EL (cell line): ENCODE data around the gene ARSD.
"Not testable (repeated sequence)": the region's sequence is repeated elsewhere in the genome, so short reads cannot be mapped to it uniquely, and the experiment has no call there.

Source experiments
- DNase-seq: peaks from one replicate; pipeline ENCODE4 v3.0.0-alpha.2; 2016

The ARSD gene

DNA sequence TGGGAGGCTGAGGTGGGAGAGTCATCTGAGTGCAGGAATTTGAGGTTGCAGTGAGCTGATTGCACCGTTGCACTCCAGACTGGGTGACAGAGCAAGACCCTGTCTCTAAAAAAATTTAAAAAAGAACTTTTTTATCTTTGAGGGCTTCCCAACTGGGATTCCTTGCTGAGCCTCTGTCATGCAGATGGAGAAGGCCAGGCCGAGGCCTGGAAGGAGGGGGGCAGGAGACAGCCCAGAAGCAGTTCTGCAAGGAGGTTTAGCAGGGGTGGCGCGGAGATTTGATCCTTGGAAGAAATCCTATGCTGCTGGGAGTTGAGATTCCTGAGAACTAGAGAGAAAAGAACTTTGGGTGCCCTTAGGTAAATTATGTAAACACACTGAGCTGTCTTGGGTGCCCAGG is 2.5 kb upstream of the ARSD start:
- no peak for DNase-seq

DNA sequence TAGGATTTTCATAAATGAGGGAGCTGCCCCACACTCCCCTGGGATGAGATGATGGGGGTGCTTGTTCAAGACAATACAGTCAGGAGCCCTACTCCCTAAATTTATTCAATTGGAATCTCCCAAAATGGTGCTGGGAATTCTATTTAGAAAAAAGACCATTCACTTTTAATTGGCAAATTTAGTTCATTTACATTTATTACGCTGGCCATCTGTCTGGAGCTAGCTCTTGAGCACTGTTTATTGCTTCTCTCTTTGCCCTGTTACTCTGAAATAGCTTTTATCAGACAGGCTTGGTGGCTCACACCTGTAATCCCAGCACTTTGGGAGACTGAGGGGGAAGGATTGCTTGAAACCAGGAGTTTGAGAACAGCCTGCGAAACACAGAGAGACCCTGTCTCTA is 2.0 kb upstream of the ARSD start:
- no peak for DNase-seq

DNA sequence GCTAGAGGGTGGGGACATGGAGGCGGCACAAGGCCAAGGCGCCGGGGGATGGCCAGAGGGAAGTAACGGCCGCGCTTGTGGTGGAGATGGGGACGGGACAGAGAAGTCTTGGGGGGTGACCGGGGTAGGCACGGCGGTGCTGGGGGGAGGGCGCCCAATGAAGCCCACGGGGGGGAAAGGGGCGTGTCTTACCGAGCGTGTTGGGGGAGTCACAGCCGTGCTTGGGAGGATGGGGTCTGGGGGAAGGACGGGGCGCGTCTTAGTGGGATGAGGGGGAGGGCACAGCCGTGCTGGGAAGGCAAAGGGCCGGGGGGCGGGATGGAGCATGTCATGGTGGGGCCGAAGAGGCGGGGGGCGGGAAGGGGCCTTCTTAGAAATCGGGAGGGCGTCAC is 952 bp downstream of the ARSD start:
- DNase-seq: no peak

DNA sequence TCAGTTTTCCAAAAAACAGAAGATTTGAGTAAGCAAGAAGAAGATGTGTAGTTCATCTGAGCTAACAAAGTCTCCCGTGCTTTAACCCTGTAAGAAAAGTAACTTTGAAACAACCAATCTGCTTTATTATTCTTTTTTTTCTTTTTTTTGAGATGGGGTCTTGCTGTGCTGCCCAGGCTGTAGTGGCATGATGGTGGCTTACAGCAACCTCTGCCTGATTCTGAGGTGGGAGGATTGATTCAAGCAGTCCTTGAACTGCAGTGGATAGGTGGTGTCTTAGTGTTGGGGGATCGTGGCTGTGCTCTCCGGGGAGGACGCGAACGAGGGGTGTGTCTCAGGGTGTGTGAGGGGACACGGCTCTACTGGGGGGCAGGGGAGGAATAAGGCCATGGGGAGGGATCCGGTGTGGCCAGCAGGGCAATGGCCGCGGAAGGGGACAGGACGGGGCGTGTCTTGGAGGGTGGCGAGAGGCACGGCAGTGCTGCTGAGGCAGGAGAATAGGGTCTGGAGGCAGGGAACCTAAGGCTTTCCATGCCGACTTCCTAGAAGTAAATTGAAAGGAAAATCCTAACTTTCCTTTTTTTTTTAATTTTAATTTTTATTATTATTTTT is 2.4 kb downstream of the ARSD start:
- no peak for DNase-seq

DNA sequence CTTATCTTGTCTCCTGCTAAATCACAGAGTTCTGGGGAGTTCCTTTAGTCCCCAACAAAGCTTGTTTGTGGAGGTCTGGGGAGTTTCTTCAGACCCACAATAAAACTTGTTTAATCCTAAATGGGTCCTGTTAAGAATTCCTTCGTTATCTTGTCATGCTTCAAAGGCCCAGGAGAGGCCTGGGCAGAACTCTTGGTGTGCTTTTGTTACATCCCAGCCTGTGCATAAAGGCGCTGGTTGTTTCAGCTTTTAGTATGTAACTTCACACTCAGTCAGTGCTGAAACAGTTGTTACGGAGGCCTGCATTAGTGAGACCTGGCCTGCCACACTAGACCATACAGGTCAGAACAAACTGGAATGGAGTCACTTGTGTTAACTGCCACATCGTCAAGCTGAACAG is 2.9 kb downstream of the ARSD start:
- not testable (repeated sequence) for DNase-seq

DNA sequence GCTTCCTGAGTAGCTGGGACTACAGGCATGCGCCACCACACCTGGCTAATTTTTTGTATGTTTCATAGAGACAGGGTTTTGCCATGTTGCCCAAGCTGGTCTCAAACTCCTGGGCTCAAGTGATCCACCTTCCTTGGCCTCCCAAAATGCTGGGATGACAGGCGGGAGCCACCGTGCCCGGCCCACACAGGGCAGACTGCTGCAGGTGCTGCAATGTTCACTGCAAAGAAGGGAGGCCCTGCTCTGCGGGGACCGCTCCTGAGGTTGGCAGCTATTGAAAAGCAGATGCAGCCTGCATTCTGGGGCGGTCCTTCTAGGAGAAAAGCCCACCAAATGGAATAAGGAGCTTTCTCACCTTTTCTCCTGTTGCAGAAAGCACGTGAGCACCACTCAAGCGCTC is 5.0 kb downstream of the ARSD start:
- DNase-seq: no peak

DNA sequence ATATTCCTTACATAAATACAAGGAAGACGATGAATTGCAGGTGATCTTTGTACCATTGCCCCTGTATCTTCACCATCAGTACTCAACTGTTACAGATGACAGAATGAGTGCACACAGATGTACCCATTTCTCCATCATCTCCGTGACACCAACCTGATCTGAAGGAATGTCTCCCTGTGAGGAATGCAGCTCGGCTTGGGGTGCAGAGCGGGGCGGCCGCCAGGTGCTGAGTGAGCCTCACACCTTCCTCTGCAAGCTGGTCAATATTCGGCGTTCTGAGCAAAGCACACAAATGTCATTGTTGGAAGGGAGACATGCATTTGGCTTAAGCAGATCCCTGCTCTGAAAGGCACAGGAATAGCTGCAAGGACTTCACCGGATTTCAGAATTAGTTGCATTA is 7.4 kb downstream of the ARSD start:
- no peak for DNase-seq

DNA sequence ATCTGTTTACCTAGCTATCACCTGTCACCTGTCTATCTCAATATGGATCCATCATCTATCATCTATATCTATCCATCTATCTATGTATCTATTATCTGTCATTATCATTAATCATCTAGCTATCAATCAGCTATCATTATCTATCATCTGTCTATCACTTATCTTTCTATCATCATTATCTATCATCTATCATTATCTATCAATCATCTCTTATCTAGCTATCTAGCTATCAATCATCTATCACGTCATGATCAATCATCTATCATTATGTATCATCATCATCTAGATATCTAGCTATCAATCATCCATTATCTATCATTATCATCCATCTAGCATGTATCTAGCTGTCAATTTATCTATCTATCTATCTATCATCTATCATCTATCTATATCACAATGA is 7.9 kb downstream of the ARSD start:
- no peak for DNase-seq

DNA sequence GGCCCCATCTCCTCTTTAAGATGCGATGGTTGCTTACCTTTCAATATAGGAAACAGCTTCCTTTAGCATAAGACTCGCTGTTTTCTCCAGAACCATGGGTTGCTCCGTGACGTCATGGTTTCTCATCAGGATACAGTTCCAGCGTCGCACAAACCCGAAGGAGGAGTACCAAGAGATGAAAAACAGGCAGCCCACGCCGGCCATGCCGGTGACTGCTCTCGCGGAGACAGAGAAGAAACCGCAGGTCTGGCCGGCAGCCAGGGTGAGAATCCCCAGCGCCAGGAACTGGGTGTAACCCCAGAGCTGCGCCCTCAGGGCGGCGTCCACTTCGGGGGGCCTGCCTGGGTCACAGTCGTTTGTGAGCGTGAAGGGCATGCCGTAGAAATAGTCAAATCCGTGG is 11.4 kb downstream of the ARSD start:
- no peak for DNase-seq

DNA sequence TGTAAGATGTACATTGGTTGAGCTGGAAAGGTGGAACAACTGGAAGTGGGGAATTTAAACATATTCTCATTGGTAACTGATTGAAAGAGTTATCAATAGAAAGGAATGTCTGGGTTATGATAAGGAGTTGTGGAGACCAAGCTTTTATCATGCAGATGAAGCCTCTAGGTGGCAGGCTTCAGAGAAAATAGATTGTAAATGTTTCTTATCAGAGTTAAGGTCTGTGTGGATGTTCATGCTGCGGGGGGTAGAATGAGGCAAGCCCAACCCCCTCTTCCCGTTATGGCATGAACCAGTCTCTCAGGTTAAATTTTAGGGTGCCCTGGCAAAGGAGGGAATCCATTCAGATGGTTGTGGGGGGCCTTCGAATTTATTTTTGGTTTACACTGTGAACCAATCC is 16.0 kb downstream of the ARSD start:
- no peak for DNase-seq

DNA sequence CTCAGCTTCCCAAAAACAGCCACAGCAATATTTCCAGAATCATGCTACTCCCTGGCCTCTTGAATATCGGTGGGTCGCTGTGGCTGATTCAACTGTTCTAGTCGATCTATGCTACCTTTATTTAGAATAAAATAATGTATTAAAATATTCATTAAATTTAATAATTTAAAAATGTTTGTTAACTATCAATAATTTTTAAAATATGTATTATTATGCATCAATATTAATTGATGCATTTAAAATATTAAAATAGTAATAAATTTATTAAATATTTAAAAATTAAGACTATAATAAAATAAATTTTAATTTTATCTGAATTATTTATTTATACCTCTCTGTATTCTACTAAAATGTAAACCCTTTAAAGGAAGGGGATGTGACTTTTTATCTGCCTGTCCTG is 19.0 kb downstream of the ARSD start:
- no peak for DNase-seq

DNA sequence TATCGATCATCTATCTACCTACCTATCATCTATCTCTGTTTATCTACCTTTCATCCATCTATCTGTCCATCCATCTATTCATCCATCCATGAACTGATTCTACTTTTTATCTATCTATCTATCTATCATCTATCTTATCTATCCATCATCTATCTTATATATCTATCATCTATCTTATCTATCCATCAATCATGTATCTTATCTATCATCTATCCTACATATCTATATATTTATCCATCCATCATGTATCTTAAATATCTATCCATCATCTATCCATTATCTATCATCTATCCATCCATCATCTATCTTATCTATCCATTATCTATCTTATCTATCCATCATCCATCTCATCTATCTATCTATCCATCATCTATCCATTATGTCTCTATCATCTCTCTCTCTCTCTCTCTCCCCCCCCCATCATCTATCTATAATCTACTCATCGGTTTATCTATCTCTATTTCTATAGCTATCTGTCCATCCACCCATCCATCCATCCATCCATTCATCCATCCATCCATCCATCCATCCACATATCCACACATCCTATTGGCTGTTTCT is 20.9 kb downstream of the ARSD start:
- DNase-seq: no peak

DNA sequence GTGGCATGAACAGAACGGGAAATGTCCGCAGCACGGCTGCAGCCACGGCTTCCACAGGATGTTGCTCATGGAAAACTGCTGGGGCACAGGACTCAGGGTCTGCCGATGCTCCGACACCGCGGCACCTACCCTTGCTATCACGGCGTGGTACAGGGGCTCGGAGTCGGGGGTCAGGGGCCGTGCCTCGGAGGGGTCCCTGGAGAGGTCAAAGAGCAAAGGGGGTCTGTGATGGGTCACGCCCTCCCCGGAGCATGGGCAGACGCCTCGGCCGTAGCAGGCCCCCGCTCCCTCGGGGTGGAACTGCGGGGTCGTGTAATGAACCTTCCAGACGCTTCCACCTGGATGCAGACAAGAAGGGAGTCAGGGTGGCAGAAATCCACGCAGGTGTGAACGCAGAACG is 21.8 kb downstream of the ARSD start:
- no peak for DNase-seq

DNA sequence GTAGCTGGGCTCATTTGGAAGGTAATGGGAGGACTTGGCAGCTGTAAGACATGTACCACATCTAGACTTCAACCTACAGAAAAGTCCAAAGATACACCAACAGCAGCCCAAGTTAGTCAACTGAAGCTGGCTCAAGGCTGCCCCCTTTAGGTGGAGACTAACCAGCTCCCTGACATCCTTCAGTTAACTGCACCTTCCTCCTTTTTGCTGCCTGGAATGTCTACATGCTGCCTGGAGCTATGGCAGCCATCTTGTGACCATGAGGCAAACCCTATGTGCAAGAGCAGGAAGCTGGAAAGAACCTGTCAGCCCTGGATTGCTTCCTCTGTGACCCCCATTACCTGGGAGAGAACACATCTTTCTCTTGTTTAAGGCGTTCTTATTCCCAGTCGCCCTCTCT is 25.8 kb downstream of the ARSD start:
- DNase-seq: no peak

DNA sequence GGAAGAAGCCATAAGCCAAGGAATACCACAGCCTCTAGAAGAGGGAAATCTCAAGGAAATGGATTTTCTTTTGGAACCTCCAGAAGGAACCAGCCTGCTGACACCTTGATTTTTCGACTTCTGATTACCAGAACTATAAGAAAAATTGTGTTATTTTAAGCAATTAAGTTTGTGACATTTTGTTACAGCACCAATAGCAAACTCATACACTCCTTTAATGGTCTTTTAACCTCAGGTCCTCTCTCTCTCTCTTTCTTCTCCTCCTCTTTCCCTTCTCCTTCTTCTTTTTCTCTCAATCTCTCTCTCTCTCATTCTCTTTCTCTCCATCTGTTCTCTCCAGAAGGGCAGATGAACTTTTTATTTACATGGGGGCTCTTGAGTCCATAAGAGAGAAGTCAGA is 26.3 kb downstream of the ARSD start:
- no peak for DNase-seq

DNA sequence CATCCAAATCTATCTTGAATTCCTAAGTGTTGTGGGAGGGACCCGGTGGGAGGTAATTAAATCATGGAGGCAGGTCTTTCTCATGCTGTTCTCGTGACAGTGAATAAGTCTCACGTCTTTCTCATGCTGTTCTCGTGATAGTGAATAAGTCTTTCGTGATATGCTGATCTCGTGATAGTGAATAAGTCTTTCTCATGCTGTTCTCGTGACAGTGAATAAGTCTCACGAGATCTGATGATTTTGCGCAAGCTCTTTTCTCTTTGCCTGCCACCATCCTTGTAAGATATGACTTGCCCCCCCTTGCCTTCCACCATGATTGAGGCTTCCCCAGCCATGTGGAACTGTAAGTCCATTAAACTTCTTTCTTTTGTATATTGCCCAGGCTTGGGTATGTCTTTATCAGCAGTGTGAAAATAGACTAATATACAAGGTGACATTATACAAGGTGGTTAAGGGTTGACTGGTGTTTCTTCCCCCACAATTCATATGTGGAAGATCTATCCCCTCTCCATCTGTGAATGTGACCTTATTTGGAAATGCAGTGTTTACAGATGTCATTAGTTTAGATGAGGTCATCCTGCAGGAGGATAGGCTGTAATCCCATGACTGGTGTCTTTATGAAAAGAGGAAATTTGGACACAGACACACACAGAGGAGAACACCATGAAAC is 27.6 kb downstream of the ARSD start:
- DNase-seq: no peak

DNA sequence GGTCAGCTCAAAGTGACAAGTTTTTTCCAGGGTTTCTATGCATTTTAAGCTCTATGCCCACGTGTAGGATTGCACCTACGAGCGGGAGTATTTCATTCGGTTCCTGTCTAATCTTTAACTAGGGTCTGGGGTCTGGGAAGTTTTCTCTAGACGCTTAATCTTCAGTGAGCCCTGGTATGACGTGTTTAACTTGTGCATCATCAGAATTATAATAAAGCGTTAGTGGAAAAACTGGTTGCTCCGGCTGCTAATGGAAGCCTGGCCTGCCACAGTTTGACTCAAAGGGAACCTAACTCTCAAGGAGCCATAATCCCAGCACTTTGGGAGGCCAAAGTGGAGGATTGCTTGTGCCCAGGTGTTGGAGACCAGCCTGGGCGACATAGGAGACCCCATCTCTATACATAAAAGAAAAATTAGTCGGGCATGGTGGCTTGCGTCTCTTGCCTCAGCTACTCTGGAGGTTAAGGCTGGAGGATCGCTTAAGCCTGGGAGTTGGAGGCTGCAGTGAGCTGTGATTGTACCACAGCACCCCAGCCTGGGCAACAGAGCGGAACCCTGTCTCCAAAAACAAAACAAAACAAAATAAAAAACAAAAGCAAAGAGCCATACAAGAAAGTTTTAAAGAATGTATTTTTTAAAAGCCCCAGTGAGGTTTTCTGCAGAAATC is 30.2 kb downstream of the ARSD start:
- no peak for DNase-seq

DNA sequence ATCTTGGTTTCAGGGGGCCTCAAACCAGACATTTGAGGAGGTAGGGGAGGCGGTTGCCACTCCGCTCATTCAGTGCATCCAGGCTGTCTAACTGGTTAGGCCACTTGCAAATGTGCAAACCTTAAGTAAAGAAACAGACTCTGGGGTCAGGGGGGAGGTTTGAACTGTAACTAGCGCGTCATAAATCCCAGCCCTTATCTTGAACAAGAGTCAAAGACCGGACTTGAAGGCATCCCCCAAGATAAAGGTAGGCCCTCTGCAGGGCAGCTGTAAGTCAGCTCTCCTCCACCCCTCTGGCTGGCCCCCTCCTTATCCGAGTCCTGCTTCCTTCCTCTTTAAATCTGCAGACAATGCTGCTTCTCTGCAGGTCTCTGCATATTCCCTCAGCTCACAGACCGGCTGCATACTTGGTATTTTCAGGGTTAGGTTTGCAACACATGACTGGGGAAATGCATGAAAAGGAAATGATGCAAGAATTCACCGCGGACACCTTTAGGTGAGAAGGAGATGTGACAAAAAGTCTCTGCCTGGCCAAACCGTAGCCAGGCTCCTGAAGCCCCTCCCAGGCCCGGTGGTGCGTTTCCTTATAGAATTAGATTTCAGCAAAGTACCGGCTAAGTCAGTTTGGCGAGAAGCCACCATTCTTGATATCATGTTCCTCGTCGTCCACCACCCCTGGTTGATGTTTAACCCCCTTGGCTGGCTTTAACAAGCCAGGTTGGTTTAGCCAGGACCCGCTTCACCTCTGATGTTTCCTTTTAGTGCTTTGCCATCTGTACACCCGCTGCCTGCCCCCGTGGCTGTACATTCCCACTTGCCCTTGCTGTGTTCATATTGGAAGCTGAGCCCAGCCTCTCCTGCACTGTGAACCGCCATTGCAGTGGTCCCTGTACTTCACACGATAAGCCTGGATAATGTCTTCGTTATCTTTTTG is 31.2 kb downstream of the ARSD start:
- not testable (repeated sequence) for DNase-seq

DNA sequence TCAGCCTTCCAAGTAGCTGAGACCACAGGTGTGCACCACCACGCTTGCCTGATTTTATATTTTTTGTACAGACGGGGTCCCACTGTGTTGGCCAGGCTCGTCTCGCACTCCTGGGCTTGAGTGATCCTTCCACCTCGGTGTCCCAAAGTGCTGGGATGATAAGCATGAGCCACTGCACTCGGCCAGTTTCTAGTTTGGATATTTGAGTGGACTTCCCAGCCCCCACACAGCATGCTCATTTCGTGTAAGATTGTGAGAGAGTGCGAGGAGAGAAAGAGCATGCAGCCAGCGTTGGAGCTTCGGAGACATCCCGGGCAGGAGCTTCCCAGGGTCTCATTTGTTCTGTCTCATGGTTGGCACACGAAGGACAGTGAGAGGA is 31.8 kb downstream of the ARSD start:
- DNase-seq: no peak

DNA sequence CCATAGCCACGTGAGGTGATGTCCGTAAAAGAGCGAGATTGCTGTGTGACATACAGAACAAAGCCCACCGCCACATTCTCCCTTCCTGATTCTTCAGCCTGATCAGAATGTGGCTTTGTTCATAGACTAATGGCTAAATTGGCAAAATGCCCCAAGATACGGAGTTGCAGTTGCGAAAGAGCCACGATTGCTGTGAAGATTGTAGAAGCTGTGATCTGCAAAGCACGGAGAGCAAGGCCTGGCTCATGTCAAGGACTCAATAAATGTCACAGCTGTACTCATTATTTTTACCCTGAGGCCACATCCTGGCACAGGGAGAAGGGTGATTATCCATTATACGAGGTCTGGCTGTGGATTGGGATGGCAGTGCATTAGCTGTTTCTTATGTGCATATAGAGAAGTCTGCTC is 34.2 kb downstream of the ARSD start:
- DNase-seq: peak; percentile 53

DNA sequence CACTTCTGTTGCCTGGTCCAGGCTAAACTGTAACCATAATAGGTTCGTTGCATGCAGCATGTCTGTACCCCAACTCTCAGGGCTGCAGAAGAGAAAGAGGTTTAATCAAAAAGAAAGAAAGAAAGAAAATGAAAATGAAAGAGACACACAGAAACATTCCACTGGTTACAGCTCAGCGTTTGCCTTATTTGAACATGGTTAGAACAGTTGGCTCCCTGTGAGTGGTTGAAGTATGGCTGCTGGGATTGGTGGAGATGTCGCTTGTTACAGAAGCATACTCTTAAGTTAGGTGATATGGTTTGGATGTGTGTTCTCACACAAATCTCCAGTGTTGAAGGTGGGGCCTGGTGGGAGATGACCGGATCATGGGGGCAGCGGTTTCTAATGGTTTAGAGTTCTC is 36.3 kb downstream of the ARSD start:
- DNase-seq: no peak

DNA sequence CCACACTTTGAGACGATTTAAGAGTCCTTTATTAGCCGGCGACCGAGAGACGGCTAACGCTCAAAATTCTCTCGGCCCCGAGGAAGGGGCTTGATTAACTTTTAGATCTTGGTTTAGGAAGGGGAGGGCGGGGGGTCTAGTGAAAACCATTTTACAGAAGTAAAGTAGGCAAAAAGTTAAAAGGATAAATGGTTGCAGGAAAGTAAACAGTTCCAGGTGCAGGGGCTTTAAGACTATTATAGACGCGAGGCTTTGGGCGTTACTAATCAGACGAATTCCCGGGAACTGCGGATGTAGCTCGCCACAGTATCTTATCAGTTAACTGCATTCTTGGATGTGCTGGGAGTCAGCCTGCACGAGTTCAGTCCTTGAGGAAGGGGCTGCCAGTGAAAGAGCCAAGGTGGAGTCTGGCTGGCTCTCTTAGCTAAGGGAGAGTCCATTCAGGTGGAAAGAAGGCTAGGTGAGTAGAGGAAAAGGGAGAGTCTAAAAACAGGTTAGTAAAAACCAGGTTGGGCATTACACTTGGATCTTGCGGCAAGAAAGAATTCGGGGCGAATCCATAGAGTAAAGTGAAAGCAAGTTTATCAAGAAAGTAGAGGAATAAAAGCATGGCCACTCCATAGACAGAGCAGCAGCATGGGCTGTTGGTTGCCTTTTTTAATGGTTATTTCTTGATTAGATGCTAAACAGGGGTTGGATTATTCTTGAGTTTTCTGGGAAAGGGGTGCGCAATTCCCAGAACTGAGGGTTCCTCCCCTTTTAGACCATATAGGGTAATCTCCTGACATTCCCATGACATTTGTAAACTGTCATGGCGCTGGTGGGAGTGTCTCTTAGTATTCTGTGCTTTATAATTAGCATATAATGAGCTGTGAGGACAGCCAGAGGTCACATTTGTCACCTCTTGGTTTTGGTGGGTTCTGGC is 38.3 kb downstream of the ARSD start:
- DNase-seq: not testable (repeated sequence)
